Fibroblast of lung (primary cell): ENCODE results near the gene ALDH5A1.
"Not testable (repeated sequence)": the region's sequence is repeated elsewhere in the genome, so short reads cannot be mapped to it uniquely, and the experiment has no call there.

Experiments
- EZH2 ChIP-seq: IDR thresholded peaks from 2 replicates; pipeline ENCODE4 v1.5.1; 2012; ENCODE audit warnings: low read length, control low read depth, mild to moderate bottlenecking; ENCODE audit errors: missing control alignments
- TF ChIP-seq, protein P1 (sequence below), 2 donors: IDR thresholded peaks in 1 of 2; conservative IDR thresholded peaks in 1 of 2; 1 replicate in 1 of 2; 2 replicates in 1 of 2; pipeline ENCODE4 v1.5.1; 2011 to 2012; ENCODE audit warnings: low read length in 2 of 2, control low read depth in 1 of 2, inconsistent platforms in 1 of 2, low read depth in 1 of 2, mild to moderate bottlenecking in 1 of 2

- TF ChIP-seq, protein P1, sequence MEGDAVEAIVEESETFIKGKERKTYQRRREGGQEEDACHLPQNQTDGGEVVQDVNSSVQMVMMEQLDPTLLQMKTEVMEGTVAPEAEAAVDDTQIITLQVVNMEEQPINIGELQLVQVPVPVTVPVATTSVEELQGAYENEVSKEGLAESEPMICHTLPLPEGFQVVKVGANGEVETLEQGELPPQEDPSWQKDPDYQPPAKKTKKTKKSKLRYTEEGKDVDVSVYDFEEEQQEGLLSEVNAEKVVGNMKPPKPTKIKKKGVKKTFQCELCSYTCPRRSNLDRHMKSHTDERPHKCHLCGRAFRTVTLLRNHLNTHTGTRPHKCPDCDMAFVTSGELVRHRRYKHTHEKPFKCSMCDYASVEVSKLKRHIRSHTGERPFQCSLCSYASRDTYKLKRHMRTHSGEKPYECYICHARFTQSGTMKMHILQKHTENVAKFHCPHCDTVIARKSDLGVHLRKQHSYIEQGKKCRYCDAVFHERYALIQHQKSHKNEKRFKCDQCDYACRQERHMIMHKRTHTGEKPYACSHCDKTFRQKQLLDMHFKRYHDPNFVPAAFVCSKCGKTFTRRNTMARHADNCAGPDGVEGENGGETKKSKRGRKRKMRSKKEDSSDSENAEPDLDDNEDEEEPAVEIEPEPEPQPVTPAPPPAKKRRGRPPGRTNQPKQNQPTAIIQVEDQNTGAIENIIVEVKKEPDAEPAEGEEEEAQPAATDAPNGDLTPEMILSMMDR (conservative IDR thresholded peaks at IDR 0.05 in 1 of 2, IDR thresholded peaks at IDR 0.05 in 1 of 2; ENCODE audit: low read depth in 1 of 2, low read length in 2 of 2), result not testable (repeated sequence)
- TF ChIP-seq EZH2, result not testable (repeated sequence)
Measured at GRCh38 chr6:24511976-24512375, 17.2 kb downstream of the ALDH5A1 start.
